ENCODE data around the gene EFCAB8. TPM values are rescaled to one million over a fixed set of nuclear protein-coding genes. Genes with fewer than 3 reads are reported as not detected.

The EFCAB8 gene
- total RNA-seq, 2 experiments from 2014 or later: not detected

DNA sequence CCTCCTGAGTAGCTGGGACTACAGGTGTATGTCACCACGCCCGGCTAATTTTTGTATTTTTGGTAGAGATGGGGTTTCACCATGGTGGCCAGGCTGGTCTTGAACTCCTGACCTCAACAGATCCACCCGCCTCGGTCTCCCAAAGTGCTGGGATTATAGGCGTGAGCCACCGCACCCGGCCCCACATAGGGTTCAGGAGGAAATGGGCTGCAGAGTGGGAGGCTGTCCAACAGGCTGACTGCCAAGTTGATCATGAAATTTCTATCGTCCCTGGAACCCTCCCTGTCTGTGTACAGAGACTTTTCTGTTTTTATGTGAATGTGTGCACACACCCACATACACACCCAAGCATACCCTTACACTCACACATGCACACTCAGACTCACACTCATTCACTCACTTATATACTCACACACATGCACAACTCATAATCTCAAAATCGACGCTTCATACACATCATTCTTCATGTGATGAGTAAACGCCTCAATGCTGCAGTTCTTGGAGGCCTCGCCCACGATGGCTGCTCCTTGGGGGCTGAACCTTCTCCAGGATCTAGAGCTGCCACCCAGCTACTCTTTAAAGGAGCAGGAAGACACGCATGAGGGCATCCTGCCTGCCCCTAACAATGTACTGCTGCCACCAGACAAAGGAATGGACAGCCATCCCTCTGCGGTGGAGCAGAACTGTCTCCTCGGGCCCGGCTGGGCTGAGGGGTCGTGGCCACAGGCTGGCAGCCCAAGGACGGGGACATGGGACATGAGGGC, 109.9 kb downstream of the EFCAB8 start:
- H3K27ac ChIP-seq (ENCODE audit: low read depth, low read length, poor library complexity, severe bottlenecking): no peak overlapping the region
- ChIA-PET CTCF (ENCODE audit: unreplicated experiment) (no interaction called here), POLR2A (no interaction called here)
- intact Hi-C loops (cut with micrococcal nuclease; ENCODE audit: unreplicated experiment): no loop called here
- H4K20me1 ChIP-seq (ENCODE audit: insufficient read depth, low read length): no peaks in the 10 kb centered on the region
- H3K4me1 ChIP-seq (ENCODE audit: insufficient read depth, low read length, poor library complexity, severe bottlenecking): peaks cover 21% of the 10 kb centered on the region
- no peak for TF ChIP-seq EZH2phosphoT487 (IDR thresholded peaks at IDR 0.05; ENCODE audit: borderline replicate concordance, low read depth, low read length)
- TF ChIP-seq, protein P1, sequence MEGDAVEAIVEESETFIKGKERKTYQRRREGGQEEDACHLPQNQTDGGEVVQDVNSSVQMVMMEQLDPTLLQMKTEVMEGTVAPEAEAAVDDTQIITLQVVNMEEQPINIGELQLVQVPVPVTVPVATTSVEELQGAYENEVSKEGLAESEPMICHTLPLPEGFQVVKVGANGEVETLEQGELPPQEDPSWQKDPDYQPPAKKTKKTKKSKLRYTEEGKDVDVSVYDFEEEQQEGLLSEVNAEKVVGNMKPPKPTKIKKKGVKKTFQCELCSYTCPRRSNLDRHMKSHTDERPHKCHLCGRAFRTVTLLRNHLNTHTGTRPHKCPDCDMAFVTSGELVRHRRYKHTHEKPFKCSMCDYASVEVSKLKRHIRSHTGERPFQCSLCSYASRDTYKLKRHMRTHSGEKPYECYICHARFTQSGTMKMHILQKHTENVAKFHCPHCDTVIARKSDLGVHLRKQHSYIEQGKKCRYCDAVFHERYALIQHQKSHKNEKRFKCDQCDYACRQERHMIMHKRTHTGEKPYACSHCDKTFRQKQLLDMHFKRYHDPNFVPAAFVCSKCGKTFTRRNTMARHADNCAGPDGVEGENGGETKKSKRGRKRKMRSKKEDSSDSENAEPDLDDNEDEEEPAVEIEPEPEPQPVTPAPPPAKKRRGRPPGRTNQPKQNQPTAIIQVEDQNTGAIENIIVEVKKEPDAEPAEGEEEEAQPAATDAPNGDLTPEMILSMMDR (conservative IDR thresholded peaks at IDR 0.05; ENCODE audit: low read length): no peak
- no peak for DNase-seq (ENCODE audit: low spot score)
- H3K36me3 ChIP-seq (ENCODE audit: insufficient read depth, low read length): no peaks in the 10 kb centered on the region
- no TSS peak for BruUV-seq (replicated peaks)
- no peak overlapping the region for H2AFZ ChIP-seq (ENCODE audit: low read length)
- H3K4me3 ChIP-seq (ENCODE audit: low read depth, low read length, poor library complexity, severe bottlenecking): no peak overlapping the region
- no peaks in the 10 kb centered on the region for H3K9me2 ChIP-seq (ENCODE audit: insufficient read depth, low read length)
- H3K4me2 ChIP-seq (ENCODE audit: low read length): no peak overlapping the region
- H3K9me3 ChIP-seq (ENCODE audit: low read length): no peaks in the 10 kb centered on the region
- H3K79me2 ChIP-seq (ENCODE audit: insufficient read depth, low read depth, low read length): no peaks in the 10 kb centered on the region

DNA sequence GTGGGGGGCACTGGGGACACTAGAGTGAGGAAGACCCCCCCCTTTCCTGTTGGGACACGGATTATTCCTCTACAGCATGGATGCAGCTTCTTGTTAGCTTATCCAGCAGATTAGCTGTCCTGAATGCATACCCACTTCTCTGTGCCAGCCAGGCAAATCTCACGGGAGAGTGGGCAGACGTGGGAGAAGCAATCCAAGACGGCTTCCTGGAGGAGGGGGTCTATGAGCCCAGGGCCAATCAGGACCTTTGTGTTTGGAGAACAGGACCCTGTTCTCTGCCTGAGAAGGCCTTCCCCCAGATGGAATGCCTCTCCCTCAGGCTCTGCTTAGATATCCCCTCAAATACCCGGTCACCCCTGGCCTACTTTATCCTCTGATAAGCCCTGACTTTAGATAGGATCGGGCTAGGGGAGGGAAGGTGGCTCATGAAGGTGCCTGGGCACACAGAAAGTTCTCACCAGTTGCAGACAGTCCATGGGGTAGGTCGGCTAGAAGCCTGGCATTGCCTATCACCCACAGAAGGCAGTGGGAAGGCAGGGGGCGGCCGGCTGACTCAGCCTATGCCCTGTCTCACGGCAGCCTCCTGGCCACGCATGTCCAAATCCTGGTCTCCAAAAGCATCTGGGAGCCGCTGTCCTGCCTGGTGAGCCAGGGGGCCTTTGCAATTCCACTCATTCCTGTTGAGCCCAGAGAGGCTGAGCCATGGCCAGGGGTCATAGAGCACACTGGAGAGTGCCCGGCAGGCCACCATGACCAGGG, 110.8 kb downstream of the EFCAB8 start:
- no peak overlapping the region for H3K4me3 ChIP-seq (ENCODE audit: low read depth, low read length, poor library complexity, severe bottlenecking)
- no peaks in the 10 kb centered on the region for H4K20me1 ChIP-seq (ENCODE audit: insufficient read depth, low read length)
- ChIA-PET POLR2A (no interaction called here), CTCF (ENCODE audit: unreplicated experiment) (no interaction called here)
- H3K9me3 ChIP-seq (ENCODE audit: low read length): no peaks in the 10 kb centered on the region
- intact Hi-C loops (cut with micrococcal nuclease; ENCODE audit: unreplicated experiment): no loop called here
- peaks cover 21% of the 10 kb centered on the region for H3K4me1 ChIP-seq (ENCODE audit: insufficient read depth, low read length, poor library complexity, severe bottlenecking)
- DNase-seq (ENCODE audit: low spot score): no peak
- no peak overlapping the region for H3K27ac ChIP-seq (ENCODE audit: low read depth, low read length, poor library complexity, severe bottlenecking)
- no TSS peak for BruUV-seq (replicated peaks)
- H2AFZ ChIP-seq (ENCODE audit: low read length): no peak overlapping the region
- TF ChIP-seq EZH2phosphoT487 (IDR thresholded peaks at IDR 0.05; ENCODE audit: borderline replicate concordance, low read depth, low read length): no peak
- TF ChIP-seq, protein P1 (conservative IDR thresholded peaks at IDR 0.05; ENCODE audit: low read length): no peak
- H3K4me2 ChIP-seq (ENCODE audit: low read length): no peak overlapping the region
- no peaks in the 10 kb centered on the region for H3K79me2 ChIP-seq (ENCODE audit: insufficient read depth, low read depth, low read length)
- no peaks in the 10 kb centered on the region for H3K9me2 ChIP-seq (ENCODE audit: insufficient read depth, low read length)
- H3K36me3 ChIP-seq (ENCODE audit: insufficient read depth, low read length): no peaks in the 10 kb centered on the region

Measured in OCI-LY7 (cell line).